ENCODE results near the gene KPNA6.

- no peak for TF ChIP-seq CTCF (conservative IDR thresholded peaks at IDR 0.05; ENCODE audit: low read depth, low read length)
- no peak for TF ChIP-seq EZH2 (IDR thresholded peaks at IDR 0.05; ENCODE audit: low read length, unreplicated experiment)
- TF ChIP-seq EZH2phosphoT487 (IDR thresholded peaks at IDR 0.05; ENCODE audit: borderline replicate concordance, low read length): no peak
These were observed 108.7 kb downstream of the KPNA6 start for GRCh38 chr1:32216566-32216965.
